Fibroblast of pulmonary artery (primary cell): ENCODE measurements around the gene RAB31.

ENCODE experiments used
- DNase-seq: peaks from one replicate; pipeline ENCODE4 v3.0.0-alpha.2; 2010; ENCODE audit warnings: low read depth
- H3K4me3 ChIP-seq: replicated peaks from 2 replicates; pipeline ENCODE4 v1.5.1; 2011; ENCODE audit warnings: low read depth, mild to moderate bottlenecking, control low read depth, low read length, moderate library complexity
- TF ChIP-seq, protein P1 (sequence below): IDR thresholded peaks from 2 replicates; pipeline ENCODE4 v1.5.1; 2011; ENCODE audit warnings: mild to moderate bottlenecking, control low read depth, low read length, inconsistent platforms; ENCODE audit errors: missing control alignments

The RAB31 gene

DNA sequence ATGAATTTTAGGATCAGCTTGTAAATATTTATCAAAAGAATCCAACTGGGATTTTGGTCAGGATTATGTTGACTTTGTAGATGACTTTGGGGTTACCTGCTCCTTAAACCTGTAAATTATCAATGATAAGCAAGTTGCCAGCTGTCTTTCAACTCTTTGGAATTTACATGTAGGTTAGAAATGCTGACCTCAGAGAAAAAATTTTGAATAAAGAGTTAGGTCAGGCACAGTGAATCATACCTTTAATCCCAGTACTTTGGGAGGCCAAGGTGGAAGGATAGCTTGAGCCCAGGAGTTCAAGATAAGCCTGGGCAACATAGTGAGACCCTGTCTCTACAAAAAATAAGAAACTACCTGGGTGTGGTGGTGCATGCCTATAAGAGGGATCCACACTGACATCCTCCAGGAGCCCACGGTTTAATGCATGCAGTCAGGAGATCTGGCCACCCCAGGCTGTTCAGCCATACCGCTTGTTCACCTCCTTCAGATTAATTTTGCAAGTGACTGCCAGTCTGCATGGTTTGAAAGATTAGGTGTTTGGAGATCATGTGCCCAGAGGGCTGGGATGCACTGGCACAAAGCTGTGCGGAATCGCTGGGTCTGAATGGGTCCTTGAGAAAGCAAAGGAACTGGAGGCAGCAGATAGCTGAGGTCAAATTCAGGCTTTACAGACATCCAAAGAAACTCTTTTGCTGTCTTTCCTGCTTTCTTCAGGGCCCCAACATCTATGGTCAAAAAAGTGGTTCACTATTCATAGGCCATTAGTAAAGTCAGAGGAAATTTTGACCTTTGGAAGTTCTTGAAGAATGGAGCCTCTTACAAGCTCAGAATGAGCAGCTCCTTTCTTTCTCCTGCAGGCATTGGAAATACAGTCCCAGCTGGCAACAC lies 94.3 kb downstream of the RAB31 start:
- TF ChIP-seq, protein P1, sequence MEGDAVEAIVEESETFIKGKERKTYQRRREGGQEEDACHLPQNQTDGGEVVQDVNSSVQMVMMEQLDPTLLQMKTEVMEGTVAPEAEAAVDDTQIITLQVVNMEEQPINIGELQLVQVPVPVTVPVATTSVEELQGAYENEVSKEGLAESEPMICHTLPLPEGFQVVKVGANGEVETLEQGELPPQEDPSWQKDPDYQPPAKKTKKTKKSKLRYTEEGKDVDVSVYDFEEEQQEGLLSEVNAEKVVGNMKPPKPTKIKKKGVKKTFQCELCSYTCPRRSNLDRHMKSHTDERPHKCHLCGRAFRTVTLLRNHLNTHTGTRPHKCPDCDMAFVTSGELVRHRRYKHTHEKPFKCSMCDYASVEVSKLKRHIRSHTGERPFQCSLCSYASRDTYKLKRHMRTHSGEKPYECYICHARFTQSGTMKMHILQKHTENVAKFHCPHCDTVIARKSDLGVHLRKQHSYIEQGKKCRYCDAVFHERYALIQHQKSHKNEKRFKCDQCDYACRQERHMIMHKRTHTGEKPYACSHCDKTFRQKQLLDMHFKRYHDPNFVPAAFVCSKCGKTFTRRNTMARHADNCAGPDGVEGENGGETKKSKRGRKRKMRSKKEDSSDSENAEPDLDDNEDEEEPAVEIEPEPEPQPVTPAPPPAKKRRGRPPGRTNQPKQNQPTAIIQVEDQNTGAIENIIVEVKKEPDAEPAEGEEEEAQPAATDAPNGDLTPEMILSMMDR: no peak
- no peak for DNase-seq
- no peak overlapping the region for H3K4me3 ChIP-seq

DNA sequence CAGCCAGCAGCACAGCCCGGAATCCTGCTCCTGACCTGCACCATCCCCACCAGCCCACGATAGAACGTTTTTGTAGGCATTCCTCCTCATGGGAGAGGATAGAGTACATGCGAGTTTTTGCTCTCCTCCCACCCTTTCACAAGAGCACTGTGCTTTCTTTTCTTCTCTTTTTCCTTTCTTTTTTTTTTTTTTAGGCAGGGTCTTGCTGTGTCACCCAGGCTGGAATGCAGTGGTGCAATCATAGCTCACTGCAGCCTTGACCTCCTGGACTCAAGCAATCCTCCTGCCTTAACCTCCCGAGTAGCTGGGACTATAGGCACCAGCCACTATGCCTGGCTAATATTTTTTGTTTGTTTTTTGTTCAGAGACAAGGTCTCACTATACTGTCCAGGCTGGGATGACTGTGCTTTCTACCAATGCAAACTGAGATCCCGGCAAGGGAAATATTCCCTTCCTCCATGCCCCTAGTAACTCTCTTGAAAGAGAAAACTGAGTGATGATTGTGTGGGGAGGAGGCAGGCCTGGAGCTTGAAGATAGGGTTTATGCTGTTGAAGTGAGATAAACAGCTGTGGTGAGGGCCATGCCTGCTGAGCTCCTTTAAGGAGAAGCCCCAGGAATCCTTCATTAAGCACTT lies 95.1 kb downstream of the RAB31 start:
- H3K4me3 ChIP-seq: no peak overlapping the region
- TF ChIP-seq, protein P1: no peak
- peak; percentile 65 for DNase-seq

DNA sequence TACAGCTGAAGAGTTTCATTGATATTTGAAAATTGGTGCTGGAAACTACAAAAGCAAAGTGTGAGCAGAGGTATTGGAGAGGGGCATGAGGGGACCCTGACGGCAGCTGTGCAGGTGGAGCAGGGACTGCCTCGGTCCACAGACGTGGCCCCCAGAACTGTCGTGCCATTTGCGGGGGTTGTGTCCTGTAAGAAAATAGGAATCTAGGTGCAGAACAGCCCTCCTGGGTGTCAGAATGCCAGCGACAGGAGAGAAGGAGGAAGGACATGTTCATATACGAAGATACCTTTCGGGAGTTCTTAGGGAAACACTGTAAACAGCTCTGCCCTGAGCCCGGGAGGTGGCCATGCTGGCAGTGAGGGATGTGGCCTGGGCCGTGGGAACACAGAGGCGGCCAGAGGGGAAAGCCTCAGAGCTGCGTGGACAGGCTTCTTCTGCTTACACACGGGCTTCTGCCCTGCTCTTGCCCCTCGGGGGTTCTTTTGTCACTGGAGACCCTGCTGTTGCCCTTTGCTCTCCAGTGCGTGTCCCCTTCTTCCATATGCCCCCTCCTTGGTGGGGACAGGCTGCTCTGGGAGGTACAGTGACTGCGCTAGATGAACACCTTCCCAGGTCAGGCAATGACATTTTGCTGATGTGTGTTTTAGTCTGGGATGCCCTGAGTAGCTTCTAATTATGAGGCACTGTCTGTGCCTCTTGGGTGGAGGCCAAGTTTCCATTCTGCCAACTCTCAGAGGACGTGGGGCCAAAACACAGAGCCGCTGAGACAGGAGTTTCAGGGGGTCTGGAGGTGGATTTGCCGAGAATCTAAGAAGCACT lies 95.8 kb downstream of the RAB31 start:
- TF ChIP-seq, protein P1: no peak
- H3K4me3 ChIP-seq: no peak overlapping the region
- no peak for DNase-seq

DNA sequence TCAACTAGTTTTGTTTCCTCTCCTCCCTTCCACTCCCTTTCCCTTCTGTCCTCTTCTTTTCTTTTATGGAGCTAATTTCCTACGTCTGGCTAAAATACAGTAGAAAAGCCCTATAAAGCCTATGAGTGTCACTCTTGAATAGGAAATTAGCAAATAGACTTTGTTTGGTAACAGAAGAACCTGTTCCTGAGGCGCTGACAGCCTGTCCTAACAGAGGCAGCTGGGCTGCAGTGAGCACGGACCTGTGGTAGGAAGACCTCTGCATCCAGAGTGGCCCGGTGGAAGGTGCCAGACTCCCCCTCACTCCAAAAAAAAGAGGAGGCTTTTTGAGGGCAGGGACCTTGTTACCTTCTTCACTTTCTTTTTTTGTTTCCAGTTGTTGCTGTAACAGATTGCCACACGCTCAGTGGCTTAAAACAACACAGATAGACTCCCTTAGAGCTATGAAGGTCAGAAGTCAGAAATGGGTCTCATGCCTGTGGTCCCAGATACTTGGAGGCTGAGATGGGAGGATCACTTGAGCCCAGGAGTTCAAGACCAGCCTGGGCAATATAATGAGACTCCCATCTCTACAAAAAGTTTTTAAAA lies 96.5 kb downstream of the RAB31 start:
- DNase-seq: no peak
- TF ChIP-seq, protein P1: no peak
- H3K4me3 ChIP-seq: no peak overlapping the region

DNA sequence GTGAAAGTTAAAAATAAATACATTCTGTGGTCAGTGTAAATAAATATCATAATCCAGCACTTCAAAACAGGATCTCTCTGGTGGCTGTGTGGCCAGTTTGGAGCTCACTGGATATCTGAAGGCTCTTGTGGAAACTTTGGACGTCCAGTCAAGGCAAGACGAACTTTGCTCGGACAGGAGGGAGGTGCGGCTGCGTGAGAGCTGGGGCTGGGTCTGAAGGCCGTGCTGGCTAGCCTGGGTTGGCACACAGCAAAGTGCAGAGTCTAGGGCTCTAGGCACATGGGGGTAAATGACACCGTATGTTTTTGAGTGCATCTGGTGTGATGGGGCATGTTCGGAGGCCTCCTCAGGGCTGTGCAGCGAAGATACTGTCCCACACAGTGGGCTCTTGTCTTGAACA lies 98.8 kb downstream of the RAB31 start:
- no peak overlapping the region for H3K4me3 ChIP-seq
- no peak for DNase-seq
- TF ChIP-seq, protein P1: no peak
